Gastrocnemius medialis (tissue), 4 donors: ENCODE measurements around the gene NR2E1. TPM values are rescaled to one million over a fixed set of nuclear protein-coding genes. Genes with fewer than 3 reads are reported as not detected.

ENCODE experiments used
- total RNA-seq, 4 donors: library from RNA; depleted of rRNA; stranded (reverse); fragments of >200 nt; gene quantifications; one replicate each; pipeline versions ENCODE4 v1.1.0 to v1.2.3, GENCODE V29; 2016

NR2E1 gene
- total RNA-seq, 4 donors from 2014 or later, result not detected

Other genes with a start within 250 kb of the NR2E1 start
- gene SEC63, start 207.8 kb upstream of the NR2E1 start, total RNA-seq, result 10 to 100 TPM; 10.1 to 23.1 (median 11.2) TPM
- gene OSTM1, start 91.3 kb upstream of the NR2E1 start, total RNA-seq, result 10 to 100 TPM; 28.3 to 64.3 (median 40.0) TPM
- gene SNX3, start 95.0 kb downstream of the NR2E1 start, total RNA-seq, result 100 to 1,000 TPM; 150 to 177 (median 168) TPM
- 1 to 10 TPM; 2.1 to 7.0 (median 2.6) TPM for gene AFG1L, start 129.0 kb downstream of the NR2E1 start, total RNA-seq